Cortex of kidney (tissue), 1 donor: ENCODE measurements around the gene INHBC.
"Not testable (repeated sequence)": the region's sequence is repeated elsewhere in the genome, so short reads cannot be mapped to it uniquely, and the experiment has no call there.

Experiments used
- DNase-seq: peaks from one replicate; lab custom pipeline; 2025; lab: John Stamatoyannopoulos, UW

The INHBC gene

GRCh38 chr12:57434517-57435223, at the start of gene INHBC:
INHBC (plus strand) TSS chr12:57434784; CDS start chr12:57434887, 103 bp downstream.
- DNase-seq: no peak

GRCh38 chr12:57385586-57385985, 49.0 kb upstream of the INHBC start:
- no peak for DNase-seq

GRCh38 chr12:57386187-57386720, 48.3 kb upstream of the INHBC start:
- DNase-seq: no peak

- DNase-seq: no peak
Observed at GRCh38 chr12:57388425-57388824, 46.2 kb upstream of the INHBC start.

GRCh38 chr12:57389033-57389432, 45.6 kb upstream of the INHBC start:
- DNase-seq: no peak

GRCh38 chr12:57390174-57390573, 44.4 kb upstream of the INHBC start:
- no peak for DNase-seq

GRCh38 chr12:57395121-57395520, 39.5 kb upstream of the INHBC start:
- no peak for DNase-seq

- no peak for DNase-seq
Observed at GRCh38 chr12:57397441-57397840, 37.1 kb upstream of the INHBC start.

- DNase-seq: not testable (repeated sequence)
Observed at GRCh38 chr12:57399718-57400463, 34.7 kb upstream of the INHBC start.

- DNase-seq: no peak
Observed at GRCh38 chr12:57401165-57401564, 33.4 kb upstream of the INHBC start.

- not testable (repeated sequence) for DNase-seq
Observed at GRCh38 chr12:57402156-57402555, 32.4 kb upstream of the INHBC start.

- DNase-seq: no peak
Observed at GRCh38 chr12:57404966-57405640, 29.5 kb upstream of the INHBC start.

- DNase-seq: no peak
Observed at GRCh38 chr12:57410534-57410933, 24.1 kb upstream of the INHBC start.

- DNase-seq: not testable (repeated sequence)
Observed at GRCh38 chr12:57414160-57414559, 20.4 kb upstream of the INHBC start.

- DNase-seq: no peak
Observed at GRCh38 chr12:57415088-57415487, 19.5 kb upstream of the INHBC start.

GRCh38 chr12:57416039-57416996, 18.3 kb upstream of the INHBC start:
- no peak for DNase-seq

GRCh38 chr12:57418255-57418654, 16.3 kb upstream of the INHBC start:
- no peak for DNase-seq

GRCh38 chr12:57419495-57419894, 15.1 kb upstream of the INHBC start:
- no peak for DNase-seq

GRCh38 chr12:57420482-57420881, 14.1 kb upstream of the INHBC start:
- no peak for DNase-seq

- DNase-seq: not testable (repeated sequence)
Observed at GRCh38 chr12:57426948-57427347, 7.6 kb upstream of the INHBC start.

GRCh38 chr12:57428965-57429364, 5.6 kb upstream of the INHBC start:
- no peak for DNase-seq
